Neuron (in vitro differentiated cells): ENCODE results near the gene TIMP3.

Experiments used
- H2AFZ ChIP-seq: one replicate; pipeline ENCODE4 v1.6.1; 2013; ENCODE audit warnings: low read depth, mild to moderate bottlenecking, inconsistent platforms, low read length, moderate library complexity
- H3K27me3 ChIP-seq: one replicate; pipeline ENCODE4 v1.6.1; 2013; ENCODE audit warnings: low read length; ENCODE audit not compliant: insufficient read depth
- H3K36me3 ChIP-seq: one replicate; pipeline ENCODE4 v1.6.1; 2013; ENCODE audit warnings: low read length; ENCODE audit not compliant: insufficient read depth
- H3K4me1 ChIP-seq: one replicate; pipeline ENCODE4 v1.6.1; 2013; ENCODE audit warnings: low read length; ENCODE audit not compliant: insufficient read depth
- H3K4me3 ChIP-seq: 2 replicates; pipeline ENCODE4 v1.5.1; 2013; ENCODE audit warnings: mild to moderate bottlenecking, low read length, moderate library complexity
- H3K9me3 ChIP-seq: one replicate; pipeline ENCODE4 v1.6.1; 2013; ENCODE audit warnings: low read length

TIMP3 gene

GRCh38 chr22:32820131-32821119, 18.9 kb downstream of the TIMP3 start:
- Histone ChIP-seq H3K9me3 (no peaks in the 10 kb centered on the region), H3K4me3 (no peak overlapping the region), H3K4me1 (no peaks in the 10 kb centered on the region), H3K27me3 (no peaks in the 10 kb centered on the region), H3K36me3 (no peaks in the 10 kb centered on the region), H2AFZ (no peak overlapping the region)

DNA sequence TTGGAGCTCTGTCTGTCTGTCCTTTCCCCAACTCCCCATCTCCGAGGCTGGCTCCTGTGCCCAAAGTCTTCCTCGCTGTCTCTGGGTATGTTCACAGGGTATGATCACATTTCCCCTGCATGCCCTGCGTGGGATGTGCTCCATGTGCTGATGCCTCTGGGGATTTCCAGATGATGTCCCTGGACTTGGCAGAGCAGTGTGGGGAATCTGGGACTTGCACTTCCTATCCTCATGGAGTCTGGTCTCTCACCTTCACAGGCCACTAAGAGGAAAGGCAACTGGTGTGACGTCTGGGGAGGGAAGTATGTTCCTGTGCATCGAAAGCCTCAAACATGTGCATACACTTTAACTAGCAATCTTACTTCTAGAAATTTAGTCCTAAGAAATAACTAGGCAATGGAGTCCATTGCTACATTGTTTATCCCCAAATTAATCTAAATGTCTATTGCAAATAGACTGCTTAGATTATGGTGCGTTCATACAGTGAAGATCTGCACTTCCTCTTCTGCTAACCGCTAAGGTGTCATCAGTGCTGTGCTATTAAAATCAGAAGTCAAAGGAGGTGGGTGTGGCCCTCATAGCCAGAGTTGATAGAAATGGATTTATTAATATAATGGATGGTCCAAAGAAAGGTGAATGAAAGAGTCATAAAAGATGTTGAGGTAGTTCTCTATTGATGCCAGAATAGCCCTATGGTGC, 20.8 kb downstream of the TIMP3 start:
- Histone ChIP-seq H3K27me3 (no peaks in the 10 kb centered on the region), H2AFZ (no peak overlapping the region), H3K4me1 (no peaks in the 10 kb centered on the region), H3K9me3 (no peaks in the 10 kb centered on the region), H3K36me3 (no peaks in the 10 kb centered on the region), H3K4me3 (no peak overlapping the region)

- H2AFZ ChIP-seq: no peak overlapping the region
- no peaks in the 10 kb centered on the region for H3K4me1 ChIP-seq
- no peaks in the 10 kb centered on the region for H3K9me3 ChIP-seq
- no peak overlapping the region for H3K4me3 ChIP-seq
- H3K36me3 ChIP-seq: no peaks in the 10 kb centered on the region
- no peaks in the 10 kb centered on the region for H3K27me3 ChIP-seq
These were observed 21.7 kb downstream of the TIMP3 start for GRCh38 chr22:32823024-32823730.

DNA sequence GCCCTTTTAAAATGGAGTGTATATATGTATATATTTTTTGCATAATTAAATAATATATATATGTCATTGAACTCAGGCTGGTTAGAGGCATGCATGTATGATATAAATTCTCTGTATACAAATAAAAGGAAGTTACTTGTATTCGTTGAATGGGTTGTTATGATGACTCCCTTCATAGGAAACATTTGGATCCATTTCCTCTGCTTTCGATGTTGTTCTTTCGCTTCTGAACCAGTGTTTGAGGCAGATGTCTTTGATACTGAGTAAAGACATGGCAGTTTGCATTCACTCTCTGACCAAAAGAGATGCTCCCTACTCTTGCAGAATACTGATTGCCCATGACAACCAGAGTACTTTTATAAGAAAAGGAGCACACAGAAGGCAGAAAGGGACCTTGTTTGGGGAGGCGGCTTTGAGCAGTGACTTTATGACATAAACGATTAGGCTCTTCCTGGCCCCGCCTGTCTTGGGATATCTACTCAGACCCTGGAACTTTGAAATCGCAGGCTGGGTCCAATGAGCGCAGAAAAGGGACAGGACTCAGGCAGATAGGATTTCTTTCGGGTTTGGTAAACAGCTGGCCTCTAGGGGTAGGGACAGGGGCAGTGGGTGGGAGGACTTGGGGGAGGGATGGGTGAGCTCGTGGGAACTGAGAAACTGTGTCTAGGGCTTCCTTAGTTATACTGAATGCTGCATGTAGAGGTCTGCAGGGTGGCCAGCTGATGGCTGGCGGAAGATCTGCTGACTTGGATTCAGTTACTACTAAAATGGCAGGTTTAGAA, 23.2 kb downstream of the TIMP3 start:
- Histone ChIP-seq H3K4me1 (no peaks in the 10 kb centered on the region), H3K9me3 (no peaks in the 10 kb centered on the region), H2AFZ (no peak overlapping the region), H3K4me3 (no peak overlapping the region), H3K27me3 (no peaks in the 10 kb centered on the region), H3K36me3 (no peaks in the 10 kb centered on the region)

GRCh38 chr22:32826537-32826936, 25.0 kb downstream of the TIMP3 start:
- H3K36me3 ChIP-seq: no peaks in the 10 kb centered on the region

DNA sequence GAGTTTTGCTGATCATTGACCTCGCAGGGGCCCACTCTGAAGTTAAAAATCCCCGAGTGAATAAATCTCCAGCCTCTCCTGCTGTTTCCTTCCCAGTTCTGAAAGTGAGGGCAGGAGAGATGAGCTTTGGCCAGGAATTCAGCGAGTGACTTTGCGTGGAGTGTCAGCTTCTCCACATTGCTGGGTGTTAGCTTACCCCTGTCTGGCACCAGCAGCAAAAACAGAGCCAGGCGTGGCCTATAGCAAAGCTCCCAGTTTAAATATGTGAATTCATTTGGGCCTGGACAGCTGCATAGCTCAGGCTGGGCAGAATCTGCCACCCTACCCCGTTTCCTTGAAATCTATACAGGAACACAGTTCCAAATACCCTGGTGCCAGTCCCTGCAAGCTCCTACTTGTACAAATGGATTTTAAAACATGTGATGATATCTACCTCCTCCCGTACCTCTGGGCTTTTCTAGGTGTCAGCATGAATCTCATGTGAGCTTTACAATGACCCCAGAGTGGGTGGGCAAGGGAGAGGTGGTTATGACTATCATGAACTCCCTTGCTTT, 25.6 kb downstream of the TIMP3 start:
- H3K36me3 ChIP-seq: no peaks in the 10 kb centered on the region

More at GRCh38 chr22:32826537-32826936, 25.0 kb downstream of the TIMP3 start:
- H3K27me3 ChIP-seq: no peaks in the 10 kb centered on the region
- no peak overlapping the region for H2AFZ ChIP-seq
- peaks cover 5% of the 10 kb centered on the region for H3K4me1 ChIP-seq
- H3K9me3 ChIP-seq: no peaks in the 10 kb centered on the region
- H3K4me3 ChIP-seq: no peak overlapping the region

GRCh38 chr22:32828150-32828549, 26.6 kb downstream of the TIMP3 start:
- Histone ChIP-seq H3K4me3 (no peak overlapping the region), H2AFZ (no peak overlapping the region), H3K36me3 (no peaks in the 10 kb centered on the region), H3K27me3 (no peaks in the 10 kb centered on the region), H3K4me1 (peaks cover 5% of the 10 kb centered on the region), H3K9me3 (no peaks in the 10 kb centered on the region)

More for the DNA sequence above, 25.6 kb downstream of the TIMP3 start:
- no peak overlapping the region for H2AFZ ChIP-seq
- peaks cover 5% of the 10 kb centered on the region for H3K4me1 ChIP-seq
- H3K4me3 ChIP-seq: no peak overlapping the region
- H3K27me3 ChIP-seq: no peaks in the 10 kb centered on the region
- no peaks in the 10 kb centered on the region for H3K9me3 ChIP-seq

GRCh38 chr22:32828561-32828960, 27.1 kb downstream of the TIMP3 start:
- no peaks in the 10 kb centered on the region for H3K36me3 ChIP-seq
- no peaks in the 10 kb centered on the region for H3K9me3 ChIP-seq
- no peak overlapping the region for H3K4me3 ChIP-seq
- H3K4me1 ChIP-seq: peaks cover 5% of the 10 kb centered on the region
- H2AFZ ChIP-seq: no peak overlapping the region
- H3K27me3 ChIP-seq: no peaks in the 10 kb centered on the region

DNA sequence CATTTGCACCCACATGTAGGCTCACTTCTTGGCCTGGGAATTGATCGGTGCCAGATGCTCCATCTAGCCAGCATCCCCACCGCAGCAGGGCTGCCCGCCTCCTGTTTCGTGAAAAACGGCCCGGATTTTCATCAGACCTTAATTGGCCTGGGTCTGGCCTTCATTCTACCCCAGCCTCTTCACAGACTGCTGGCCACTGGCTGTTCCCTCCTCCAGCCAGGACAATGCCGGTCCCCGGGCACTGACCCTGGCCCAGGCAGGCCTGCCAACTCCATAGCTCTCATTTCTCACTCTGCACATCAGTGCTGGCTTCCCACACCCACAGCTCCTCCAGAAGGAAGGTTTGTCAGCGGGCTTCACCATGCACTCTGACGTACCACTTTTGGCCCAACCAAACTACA, 27.9 kb downstream of the TIMP3 start:
- Histone ChIP-seq H2AFZ (no peak overlapping the region), H3K4me3 (no peak overlapping the region), H3K4me1 (peaks cover 5% of the 10 kb centered on the region), H3K36me3 (no peaks in the 10 kb centered on the region), H3K27me3 (no peaks in the 10 kb centered on the region), H3K9me3 (no peaks in the 10 kb centered on the region)

- no peak overlapping the region for H2AFZ ChIP-seq
- H3K27me3 ChIP-seq: no peaks in the 10 kb centered on the region
- H3K9me3 ChIP-seq: no peaks in the 10 kb centered on the region
- peaks cover 5% of the 10 kb centered on the region for H3K4me1 ChIP-seq
- H3K36me3 ChIP-seq: no peaks in the 10 kb centered on the region
- H3K4me3 ChIP-seq: no peak overlapping the region
These were observed 29.0 kb downstream of the TIMP3 start for GRCh38 chr22:32830473-32830872.

GRCh38 chr22:32830957-32831356, 29.5 kb downstream of the TIMP3 start:
- Histone ChIP-seq H3K4me1 (peaks cover 5% of the 10 kb centered on the region), H3K36me3 (no peaks in the 10 kb centered on the region), H3K4me3 (no peak overlapping the region), H2AFZ (no peak overlapping the region), H3K27me3 (no peaks in the 10 kb centered on the region), H3K9me3 (no peaks in the 10 kb centered on the region)

DNA sequence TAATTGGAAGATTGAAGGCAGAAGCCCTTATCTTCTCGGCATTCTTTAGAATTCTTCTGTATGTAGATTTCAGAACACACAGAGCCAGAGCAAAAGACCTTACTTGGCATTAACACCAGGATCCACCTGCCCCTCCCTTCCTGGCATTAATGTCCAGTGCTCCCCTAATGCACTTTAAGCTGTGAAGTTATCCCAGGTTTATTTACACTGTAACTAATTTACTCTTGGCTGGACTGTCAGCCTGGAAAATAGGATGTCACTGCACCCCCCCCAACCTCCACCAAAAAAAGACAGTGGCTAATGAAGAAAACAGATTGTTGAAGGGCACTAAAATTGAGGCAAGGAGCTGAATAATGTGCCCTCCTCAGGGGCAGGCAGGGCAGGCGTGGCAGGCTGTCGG, 30.1 kb downstream of the TIMP3 start:
- Histone ChIP-seq H3K36me3 (no peaks in the 10 kb centered on the region), H3K4me1 (peaks cover 5% of the 10 kb centered on the region), H2AFZ (no peak overlapping the region), H3K4me3 (no peak overlapping the region), H3K9me3 (no peaks in the 10 kb centered on the region), H3K27me3 (no peaks in the 10 kb centered on the region)
